Measurements from ENCODE around the gene PROCA1.

PROCA1 gene, protein sequence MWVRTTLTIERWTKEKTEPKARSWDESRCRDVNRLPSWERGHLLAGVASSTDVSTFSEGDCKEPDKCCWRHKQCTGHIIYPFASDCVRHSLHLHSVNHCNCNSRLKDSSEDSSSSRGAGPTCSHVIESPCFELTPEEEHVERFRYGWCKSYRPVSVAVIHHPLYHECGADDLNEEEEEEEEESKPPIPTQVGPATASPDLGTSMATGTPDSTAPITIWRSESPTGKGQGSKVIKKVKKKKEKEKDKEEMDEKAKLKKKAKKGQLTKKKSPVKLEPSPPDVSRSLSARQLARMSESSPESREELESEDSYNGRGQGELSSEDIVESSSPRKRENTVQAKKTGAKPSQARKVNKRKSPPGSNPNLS

DNA sequence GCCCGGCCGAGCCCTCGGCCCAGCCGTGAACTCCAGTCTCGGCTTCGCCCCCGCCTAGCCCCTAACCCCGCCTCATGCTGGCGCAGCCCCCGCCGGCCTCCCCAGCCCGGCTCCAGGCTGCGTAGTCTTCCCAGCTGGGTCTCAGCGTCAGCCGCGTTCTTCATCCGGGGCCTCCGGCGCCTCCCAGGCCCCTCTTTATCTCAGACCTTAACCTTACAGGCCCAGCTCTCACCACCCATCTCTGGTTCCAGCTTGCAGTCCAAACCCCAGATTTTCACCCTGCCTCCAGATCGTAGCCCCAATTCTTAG is at the start of gene PROCA1:
Gene PROCA1, minus strand, starts transcription at position 166 of the 309 bp plus-strand sequence. CDS start 228 bp downstream, outside the sequence.
- no peak for DNase-seq

GRCh38 chr17:28760601-28761562 is 49.2 kb upstream of the PROCA1 start:
- peak; percentile 48 for DNase-seq

DNA sequence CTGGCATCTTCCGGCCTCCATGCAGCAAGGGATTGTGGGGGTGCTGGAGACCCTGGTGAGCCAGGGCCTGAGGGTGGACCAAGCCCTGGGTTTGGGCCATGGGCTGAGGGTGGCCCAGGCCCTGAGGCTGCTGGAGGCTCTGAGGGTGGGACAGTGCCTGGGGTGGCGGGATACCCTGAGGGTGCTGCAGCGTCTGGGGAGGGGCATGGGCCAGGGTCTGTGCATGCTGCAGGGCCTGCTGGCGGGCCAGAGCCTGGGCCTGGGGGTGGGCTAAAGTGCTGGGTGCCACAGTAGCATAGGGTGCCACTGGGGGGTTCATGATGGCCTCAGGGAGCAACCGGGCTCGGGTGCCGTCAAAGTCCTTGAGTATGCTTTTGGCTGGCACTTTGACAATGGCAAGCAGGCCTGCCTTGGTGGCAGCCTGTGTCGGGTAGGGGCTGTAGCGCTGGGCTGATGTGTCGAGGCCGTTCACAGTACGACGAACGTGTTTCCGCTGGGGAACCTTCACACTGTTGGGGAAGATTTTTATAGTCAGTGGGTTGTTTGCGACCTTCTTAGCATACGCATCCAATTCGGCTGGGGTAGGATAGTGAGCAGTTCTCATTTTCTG is 47.7 kb upstream of the PROCA1 start:
- no peak for DNase-seq

DNA sequence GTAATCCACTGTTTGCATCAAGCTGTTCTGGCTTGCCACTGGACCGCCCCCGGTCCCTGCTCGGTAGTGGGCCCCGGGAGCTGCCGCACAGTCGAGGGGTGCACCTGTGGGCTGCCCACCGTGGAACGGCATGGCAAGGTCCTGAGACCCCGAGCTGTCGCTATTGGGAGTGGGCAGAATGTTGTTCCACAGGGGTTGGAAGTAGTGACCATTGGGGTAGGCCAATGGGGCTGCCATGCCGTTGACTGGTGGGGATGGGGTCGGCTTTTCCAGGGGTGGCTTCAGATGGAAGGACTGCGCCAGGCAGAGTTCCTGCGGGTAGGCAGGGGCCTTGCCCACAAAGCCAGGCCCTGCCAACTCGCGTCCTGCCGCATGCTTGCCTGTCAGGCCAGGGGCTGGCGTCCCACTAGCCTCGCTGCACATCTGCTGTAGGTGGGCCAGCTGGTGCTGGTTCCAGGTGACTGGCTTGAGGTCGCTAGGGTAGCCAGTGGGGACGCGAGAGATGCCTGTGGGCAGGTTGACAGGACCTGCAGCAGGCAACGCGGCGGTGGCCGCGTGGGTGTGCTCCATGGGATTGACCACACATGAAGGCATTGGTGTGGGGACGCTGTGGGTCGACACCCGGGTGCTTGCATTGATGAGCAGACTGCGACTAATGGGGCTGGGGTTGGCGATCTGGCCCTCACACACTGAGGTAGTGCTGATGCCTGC is 46.9 kb upstream of the PROCA1 start:
- DNase-seq: no peak

DNA sequence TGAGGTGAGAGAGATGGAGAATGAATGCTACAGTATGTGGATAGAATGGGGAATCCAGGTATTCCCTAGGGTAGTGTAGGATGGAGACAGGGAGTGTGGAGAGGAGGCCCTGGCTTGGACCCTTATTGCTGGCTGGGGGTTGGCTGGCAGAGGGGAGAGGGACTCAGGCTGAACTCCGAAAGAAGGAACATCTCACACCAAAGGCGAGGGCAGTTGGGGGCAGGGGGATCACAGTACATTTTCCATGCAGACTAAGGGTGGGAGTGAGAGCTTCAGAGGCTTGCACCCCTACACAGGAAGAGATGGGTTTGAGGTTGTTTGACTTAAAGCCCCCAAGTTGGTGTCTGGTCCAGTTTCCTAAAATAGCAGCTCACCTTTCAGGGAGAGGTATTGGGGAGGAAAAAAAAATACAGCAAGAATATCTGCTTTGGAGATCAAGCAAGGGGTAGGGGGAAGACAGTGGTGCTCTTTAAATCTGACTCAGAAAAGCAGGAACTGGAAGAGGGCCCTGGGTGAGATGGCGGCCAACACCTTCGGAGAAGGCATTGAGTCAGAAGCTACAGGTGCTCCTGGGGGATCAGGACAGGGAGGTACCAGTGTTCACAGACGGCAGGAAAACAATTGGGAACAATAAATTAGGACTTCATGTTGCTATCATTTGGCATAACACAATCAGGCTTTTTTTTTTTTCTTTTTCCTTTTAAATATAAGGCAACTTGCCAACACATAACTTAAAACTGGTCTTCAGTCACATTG is 44.5 kb upstream of the PROCA1 start:
- no peak for DNase-seq

DNA sequence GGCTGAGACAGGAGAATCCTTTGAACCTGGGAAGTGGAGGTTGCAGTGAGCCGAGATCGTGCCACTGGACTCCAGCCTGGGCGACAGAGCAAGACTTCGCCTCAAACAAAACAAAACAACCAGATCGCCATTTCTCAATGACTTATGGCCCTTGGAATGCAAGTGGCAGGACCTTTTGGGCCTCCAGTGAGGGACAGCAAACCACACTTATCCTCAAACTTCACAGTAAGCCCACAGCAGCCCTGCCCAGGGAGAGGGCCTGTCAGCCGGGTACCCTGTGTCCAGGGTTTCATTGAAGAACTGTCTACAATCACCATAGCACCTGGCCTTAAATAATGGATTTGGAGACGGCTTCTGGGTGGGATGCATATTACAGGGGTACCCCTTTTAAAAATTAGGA is 43.8 kb upstream of the PROCA1 start:
- DNase-seq: peak; percentile 69

DNA sequence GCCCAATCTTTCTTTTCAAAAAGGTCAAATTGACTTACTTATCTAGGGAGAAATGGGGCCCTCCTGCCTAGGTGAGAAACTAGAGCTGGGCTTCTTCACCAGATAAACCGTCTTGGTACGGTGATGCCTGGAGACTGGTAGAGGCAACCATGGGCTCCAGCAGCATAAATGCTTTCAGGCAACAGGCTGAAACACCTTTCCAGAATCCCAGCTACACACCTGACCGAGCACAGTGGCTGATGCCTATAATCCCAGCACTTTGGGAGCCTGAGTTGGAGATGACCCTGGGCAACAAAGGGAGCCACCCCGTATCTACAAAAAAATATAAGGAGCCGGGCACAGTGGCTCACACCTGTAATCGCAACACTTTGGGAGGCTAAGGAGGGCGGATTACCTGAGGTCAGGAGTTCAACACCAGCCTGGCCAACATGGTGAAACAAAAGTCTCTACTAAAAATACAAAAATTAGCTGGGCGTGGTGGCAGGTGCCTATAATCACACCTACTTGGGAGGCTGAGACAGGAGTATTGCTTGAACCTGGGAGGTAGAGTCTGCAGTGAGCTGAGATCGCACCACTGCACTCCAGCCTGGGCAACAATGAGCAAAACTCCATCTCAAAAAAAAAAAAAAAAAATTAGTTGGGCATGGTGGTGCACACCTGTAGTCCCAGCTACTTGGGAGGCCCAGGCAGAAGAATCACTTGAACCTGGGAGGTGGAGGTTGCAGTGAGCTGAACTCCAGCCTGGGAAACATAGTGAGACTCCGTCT is 40.1 kb upstream of the PROCA1 start:
- DNase-seq: no peak

DNA sequence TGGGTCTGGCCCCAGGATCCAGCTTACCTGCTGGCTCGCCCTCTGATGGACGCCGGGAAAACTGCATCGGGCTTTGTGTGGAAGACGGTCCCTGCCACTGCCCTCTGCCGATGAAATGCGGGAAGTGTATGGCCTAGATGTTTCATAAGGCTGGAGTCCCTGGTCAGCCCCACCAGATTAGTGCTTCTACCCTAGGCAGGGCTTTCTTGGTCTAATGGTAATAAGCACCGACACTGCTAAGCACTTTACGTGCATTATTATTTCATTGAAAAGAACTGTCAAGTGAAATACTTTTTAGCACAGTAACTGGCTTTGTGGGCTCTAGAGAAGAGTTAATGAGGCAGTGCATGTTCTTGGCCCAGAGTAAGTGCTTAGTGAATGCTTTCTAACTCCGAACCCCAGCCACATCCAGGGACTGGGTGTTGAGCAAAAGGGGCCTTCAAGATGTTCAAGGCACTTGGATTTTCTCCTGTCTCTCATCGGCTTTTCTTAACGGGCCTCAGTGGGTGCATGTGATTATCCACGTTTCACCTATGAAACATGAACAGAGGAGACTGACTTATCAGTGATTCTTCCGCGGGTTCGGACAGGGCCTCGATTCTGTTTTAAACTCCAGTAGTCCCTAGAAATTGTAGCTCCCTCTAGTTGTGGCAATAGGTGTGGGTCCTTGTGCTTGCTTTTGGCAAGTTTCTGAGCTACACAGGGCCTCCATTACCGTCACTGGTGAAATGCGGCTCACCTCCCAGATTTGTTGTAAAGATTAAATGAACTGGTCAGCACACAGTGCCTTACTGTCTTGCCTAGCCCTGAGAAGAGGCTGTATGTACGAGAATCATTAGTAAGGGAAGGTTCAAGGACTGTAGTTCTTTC is 38.7 kb upstream of the PROCA1 start:
- peak; percentile 91 for DNase-seq

GRCh38 chr17:28749516-28750177 is 38.0 kb upstream of the PROCA1 start:
- no peak for DNase-seq

DNA sequence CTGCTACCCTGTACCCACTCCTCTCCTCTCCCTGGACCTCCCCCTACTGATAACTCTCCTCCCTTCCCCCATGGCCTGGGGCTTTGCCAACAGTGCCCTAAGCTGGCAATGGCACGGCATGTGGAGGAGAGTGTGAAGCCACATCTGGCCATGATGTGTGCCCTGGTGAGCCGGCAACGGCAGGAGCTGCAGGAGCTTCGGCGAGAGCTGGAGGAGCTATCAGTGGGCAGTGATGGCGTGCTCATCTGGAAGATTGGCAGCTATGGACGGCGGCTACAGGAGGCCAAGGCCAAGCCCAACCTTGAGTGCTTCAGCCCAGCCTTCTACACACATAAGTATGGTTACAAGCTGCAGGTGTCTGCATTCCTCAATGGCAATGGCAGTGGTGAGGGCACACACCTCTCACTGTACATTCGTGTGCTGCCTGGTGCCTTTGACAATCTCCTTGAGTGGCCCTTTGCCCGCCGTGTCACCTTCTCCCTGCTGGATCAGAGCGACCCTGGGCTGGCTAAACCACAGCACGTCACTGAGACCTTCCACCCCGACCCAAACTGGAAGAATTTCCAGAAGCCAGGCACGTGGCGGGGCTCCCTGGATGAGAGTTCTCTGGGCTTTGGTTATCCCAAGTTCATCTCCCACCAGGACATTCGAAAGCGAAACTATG is 37.3 kb upstream of the PROCA1 start:
- no peak for DNase-seq

DNA sequence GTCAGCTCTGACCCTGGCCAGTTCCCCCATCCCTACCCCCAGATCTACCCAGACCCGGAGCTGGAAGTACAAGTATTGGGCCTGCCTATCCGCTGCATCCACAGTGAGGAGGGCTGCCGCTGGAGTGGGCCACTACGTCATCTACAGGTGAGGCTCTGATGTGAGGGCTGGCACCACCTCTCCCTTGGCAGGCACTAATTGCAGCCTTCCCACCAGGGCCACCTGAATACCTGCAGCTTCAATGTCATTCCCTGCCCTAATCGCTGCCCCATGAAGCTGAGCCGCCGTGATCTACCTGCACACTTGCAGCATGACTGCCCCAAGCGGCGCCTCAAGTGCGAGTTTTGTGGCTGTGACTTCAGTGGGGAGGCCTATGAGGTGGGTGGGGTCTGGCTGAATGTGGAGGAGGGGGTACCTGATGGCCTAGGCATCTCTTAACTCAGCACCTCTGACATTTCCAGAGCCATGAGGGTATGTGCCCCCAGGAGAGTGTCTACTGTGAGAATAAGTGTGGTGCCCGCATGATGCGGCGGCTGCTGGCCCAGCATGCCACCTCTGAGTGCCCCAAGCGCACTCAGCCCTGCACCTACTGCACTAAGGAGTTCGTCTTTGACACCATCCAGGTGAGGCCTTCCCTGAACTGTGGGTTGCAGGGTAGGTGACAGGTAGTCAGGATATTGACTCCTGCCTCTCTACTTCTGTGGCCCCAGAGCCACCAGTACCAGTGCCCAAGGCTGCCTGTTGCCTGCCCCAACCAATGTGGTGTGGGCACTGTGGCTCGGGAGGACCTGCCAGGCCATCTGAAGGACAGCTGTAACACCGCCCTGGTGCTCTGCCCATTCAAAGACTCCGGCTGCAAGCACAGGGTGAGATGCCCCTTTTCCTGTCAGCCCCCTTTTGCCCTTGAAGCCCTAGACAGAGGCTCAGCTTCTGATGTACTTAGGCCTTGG is 36.4 kb upstream of the PROCA1 start:
- no peak for DNase-seq

- DNase-seq: no peak
These were observed 35.5 kb upstream of the PROCA1 start for GRCh38 chr17:28747051-28747691.

DNA sequence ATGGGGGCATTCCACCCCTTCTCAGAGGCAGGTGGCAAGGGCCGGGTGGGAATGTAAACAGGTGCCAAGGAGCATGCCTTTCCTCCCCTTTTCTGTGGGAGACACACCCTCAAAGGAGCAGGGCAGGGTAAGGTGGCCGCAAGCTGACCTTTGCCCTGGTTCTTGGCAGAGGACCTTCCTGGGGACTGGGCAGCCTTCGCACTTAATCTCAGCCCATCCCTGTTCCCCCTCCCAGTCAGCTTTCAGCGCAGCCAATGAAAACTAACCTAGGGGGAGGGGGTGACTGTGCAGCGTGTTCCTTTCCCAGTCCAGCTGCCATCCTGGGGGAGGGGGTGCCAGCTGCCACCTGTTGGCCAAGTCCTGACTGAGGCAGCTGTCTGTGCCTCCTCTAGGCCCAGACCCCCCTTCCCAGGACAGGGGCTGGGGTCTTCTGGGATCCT is 34.9 kb upstream of the PROCA1 start:
- no peak for DNase-seq

DNA sequence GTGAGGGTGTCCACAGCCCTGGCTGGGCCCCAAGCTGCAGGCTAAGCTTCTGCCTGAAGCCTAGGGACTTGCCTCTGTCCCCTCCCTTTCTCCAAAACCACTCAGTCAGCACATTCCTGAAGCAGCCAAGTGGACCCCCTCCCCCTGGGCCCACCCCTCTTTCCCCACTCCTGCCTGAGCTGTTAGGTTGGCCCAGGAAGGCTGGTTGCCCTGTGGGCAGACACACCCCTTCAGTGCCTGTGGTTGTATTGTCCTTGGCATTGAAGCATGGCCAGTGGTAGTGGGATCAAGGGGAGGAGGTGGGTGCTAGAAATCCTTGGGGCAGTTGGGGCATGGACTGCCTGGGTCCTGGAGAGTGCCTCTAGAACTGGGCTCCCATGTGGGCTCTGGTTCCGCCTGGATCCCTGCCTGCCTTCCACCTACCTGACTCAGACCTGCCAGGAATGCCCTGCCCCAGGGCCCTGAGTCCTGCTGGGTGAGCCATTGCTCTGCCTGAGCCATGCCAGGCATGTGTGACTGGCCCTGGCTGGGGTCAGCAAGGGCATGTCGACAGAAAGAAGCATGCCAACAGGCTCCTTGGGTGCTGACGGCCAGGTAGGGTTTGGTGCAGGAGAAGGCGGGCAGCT is 34.2 kb upstream of the PROCA1 start:
- peak; percentile 53 for DNase-seq

DNA sequence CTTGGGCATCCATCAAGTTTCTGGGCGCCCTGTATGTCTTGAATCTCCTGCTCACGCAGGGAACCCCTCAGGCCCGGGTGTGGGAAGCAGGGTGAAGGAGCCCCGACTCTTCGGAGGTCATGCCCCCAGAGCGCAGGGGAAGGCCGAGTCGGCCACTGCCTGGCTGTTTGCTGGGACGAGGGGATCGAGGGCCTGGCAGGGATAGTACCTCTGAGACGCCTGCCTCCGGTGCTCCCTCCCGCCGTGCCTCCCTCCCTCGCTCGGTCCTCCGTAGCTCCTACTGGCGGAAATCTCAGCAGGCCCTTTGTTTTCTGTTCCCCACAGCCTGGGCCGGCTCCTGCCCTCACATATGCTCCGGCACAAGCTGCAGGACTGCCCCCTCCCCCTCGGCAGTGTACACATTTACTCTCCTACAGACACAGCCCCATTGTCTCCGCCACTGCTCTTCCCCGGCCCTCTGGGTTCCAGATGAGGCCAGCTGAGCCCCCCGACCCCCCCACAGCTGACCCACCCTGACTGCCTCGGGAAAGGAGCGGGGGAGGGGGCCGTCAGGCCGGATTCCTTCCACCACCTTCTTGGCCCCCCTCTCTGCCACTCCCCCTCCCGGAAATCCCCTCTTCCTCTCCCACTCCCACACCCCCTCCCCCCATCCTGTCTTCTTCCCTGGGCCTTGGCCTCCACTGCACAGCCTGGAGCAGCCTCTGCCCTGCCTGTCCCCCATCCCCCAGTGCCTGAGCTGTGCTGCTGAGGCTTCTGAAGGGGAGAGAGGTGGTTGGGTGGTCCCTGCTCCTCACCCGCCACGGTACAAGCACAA is 33.5 kb upstream of the PROCA1 start:
- DNase-seq: peak; percentile 58
